Stimulated activated CD4-positive, alpha-beta T cell treated with anti-CD3 and anti-CD28 coated beads, Interleukin-2, amount 100 ng/mL, for 4 hours (primary cell): ENCODE measurements around the gene EDIL3.

Source experiments
- DNase-seq: peaks from one replicate; pipeline ENCODE4 v3.0.0-alpha.2; 2020; ENCODE audit warnings: low read depth

The EDIL3 gene

GRCh38 chr5:84384604-84385575 lies at the start of gene EDIL3:
Gene EDIL3 (minus strand): TSS chr5:84384880. CDS start chr5:84384374, 506 bp downstream.
- no peak for DNase-seq

- DNase-seq = no peak
Observed at GRCh38 chr5:84433461-84433860, 48.8 kb upstream of the EDIL3 start.

- no peak for DNase-seq
Observed at GRCh38 chr5:84430863-84431663, 46.4 kb upstream of the EDIL3 start.

GRCh38 chr5:84430079-84430478 lies 45.4 kb upstream of the EDIL3 start:
- DNase-seq = no peak

GRCh38 chr5:84425365-84425881 lies 40.7 kb upstream of the EDIL3 start:
- no peak for DNase-seq

- no peak for DNase-seq
Observed at GRCh38 chr5:84419742-84420141, 35.1 kb upstream of the EDIL3 start.

GRCh38 chr5:84411832-84412605 lies 27.3 kb upstream of the EDIL3 start:
- no peak for DNase-seq

- no peak for DNase-seq
Observed at GRCh38 chr5:84406111-84406510, 21.4 kb upstream of the EDIL3 start.

- DNase-seq = no peak
Observed at GRCh38 chr5:84403773-84404172, 19.1 kb upstream of the EDIL3 start.

- DNase-seq = no peak
Observed at GRCh38 chr5:84397385-84397784, 12.7 kb upstream of the EDIL3 start.

GRCh38 chr5:84393969-84394368 lies 9.3 kb upstream of the EDIL3 start:
- DNase-seq = no peak

- no peak for DNase-seq
Observed at GRCh38 chr5:84392836-84393235, 8.2 kb upstream of the EDIL3 start.

GRCh38 chr5:84385705-84386104 lies 1.0 kb upstream of the EDIL3 start:
- no peak for DNase-seq

- no peak for DNase-seq
Observed at GRCh38 chr5:84383816-84384603, 670 bp downstream of the EDIL3 start.

GRCh38 chr5:84383296-84383815 lies 1.3 kb downstream of the EDIL3 start:
- no peak for DNase-seq

GRCh38 chr5:84382363-84383295 lies 2.1 kb downstream of the EDIL3 start:
- DNase-seq = no peak

GRCh38 chr5:84381502-84382362 lies 2.9 kb downstream of the EDIL3 start:
- DNase-seq = no peak

GRCh38 chr5:84379749-84380148 lies 4.9 kb downstream of the EDIL3 start:
- DNase-seq = no peak

GRCh38 chr5:84378961-84379360 lies 5.7 kb downstream of the EDIL3 start:
- DNase-seq = no peak
